BJ (cell line): ENCODE data around the gene PARD3. TPM values are rescaled to one million over a fixed set of nuclear protein-coding genes. Genes with fewer than 3 reads are reported as not detected.
"Not testable (repeated sequence)": the region's sequence is repeated elsewhere in the genome, so short reads cannot be mapped to it uniquely, and the experiment has no call there.

Source experiments
- CTCF ChIA-PET: fragments of 350-600 bp; formaldehyde crosslinking; extraction: SDS; loops from one replicate; lab custom pipeline; 2021; ENCODE audit warnings: antibody characterized with exemption, inconsistent platforms; lab: Yijun Ruan, JAX
- POLR2A ChIA-PET: fragments of 300-600 bp; sonication (Branson Sonifier 250); formaldehyde crosslinking; extraction: SDS; loops from one replicate; lab custom pipeline; 2021; ENCODE audit warnings: antibody characterized with exemption; lab: Charles Lee
- DNase-seq: peaks from one replicate; pipeline ENCODE4 v3.0.0-alpha.2; 2011; ENCODE audit warnings: low read depth
- H3K27me3 ChIP-seq: 2 replicates; pipeline ENCODE4 v1.6.0; 2011; ENCODE audit warnings: low read length; ENCODE audit not compliant: control insufficient read depth, insufficient read depth
- H3K36me3 ChIP-seq: 2 replicates; pipeline ENCODE4 v1.5.1; 2011; ENCODE audit warnings: low read length; ENCODE audit not compliant: control insufficient read depth, insufficient read depth
- H3K4me3 ChIP-seq: 2 replicates; pipeline ENCODE4 v1.5.1; 2011; ENCODE audit warnings: low read depth, mild to moderate bottlenecking, control low read depth, low read length
- CTCF ChIP-seq: IDR thresholded peaks from 2 replicates; pipeline ENCODE4 v1.5.1; 2011; ENCODE audit warnings: low read depth, mild to moderate bottlenecking, control low read depth, inconsistent platforms, low read length, moderate library complexity; ENCODE audit not compliant: insufficient read depth
- polyA plus RNA-seq: library from polyadenylated mRNA; depleted of rRNA; stranded (reverse); fragments of >200 nt; gene quantifications from 2 replicates; pipeline ENCODE4 v1.2.3, GENCODE V29; 2011

Gene PARD3
- polyA plus RNA-seq, 1 experiment, result 17.7 TPM

- ChIA-PET CTCF (no interaction called here), POLR2A (interaction anchor here (0.7 kb wide), 1 partner anchor 1004 kb away, joined by 3 read pairs; no protein-coding TSS in a partner anchor)
- Histone ChIP-seq H3K36me3 (no peaks in the 10 kb centered on the region), H3K27me3 (no peaks in the 10 kb centered on the region), H3K4me3 (no peak overlapping the region)
- DNase-seq, result no peak
- TF ChIP-seq CTCF, result no peak
Observed at GRCh38 chr10:34707656-34708055, 107.4 kb downstream of the PARD3 start.

- H3K27me3 ChIP-seq, H3K36me3 ChIP-seq, DNase-seq, POLR2A ChIA-PET, CTCF ChIA-PET, H3K4me3 ChIP-seq: not testable (repeated sequence)
Observed at GRCh38 chr10:34706992-34707391, 108.1 kb downstream of the PARD3 start.

- no peaks in the 10 kb centered on the region for H3K27me3 ChIP-seq
- no peak for DNase-seq
- CTCF ChIA-PET, result no interaction called here
- no peaks in the 10 kb centered on the region for H3K36me3 ChIP-seq
- no peak for TF ChIP-seq CTCF
- POLR2A ChIA-PET, result no interaction called here
- H3K4me3 ChIP-seq, result no peak overlapping the region
Observed at GRCh38 chr10:34706147-34706546, 108.9 kb downstream of the PARD3 start.

- ChIA-PET CTCF (interaction anchor here (0.6 kb wide), 1 partner anchor 729 kb away, joined by 3 read pairs; no protein-coding TSS in a partner anchor), POLR2A (no interaction called here)
- no peak for DNase-seq
- no peaks in the 10 kb centered on the region for H3K36me3 ChIP-seq
- H3K4me3 ChIP-seq, result no peak overlapping the region
- H3K27me3 ChIP-seq, result no peaks in the 10 kb centered on the region
- no peak for TF ChIP-seq CTCF
Observed at GRCh38 chr10:34705563-34705962, 109.5 kb downstream of the PARD3 start.

GRCh38 chr10:34704526-34705184 is 110.4 kb downstream of the PARD3 start:
- TF ChIP-seq CTCF, result no peak
- ChIA-PET CTCF (interaction anchor here (0.6 kb wide), 1 partner anchor 730 kb away, joined by 3 read pairs; no protein-coding TSS in a partner anchor), POLR2A (no interaction called here)
- Histone ChIP-seq H3K36me3 (no peaks in the 10 kb centered on the region), H3K4me3 (no peak overlapping the region), H3K27me3 (no peaks in the 10 kb centered on the region)
- no peak for DNase-seq
